ENCODE data around the gene CAMK2N2.

CAMK2N2 gene

DNA sequence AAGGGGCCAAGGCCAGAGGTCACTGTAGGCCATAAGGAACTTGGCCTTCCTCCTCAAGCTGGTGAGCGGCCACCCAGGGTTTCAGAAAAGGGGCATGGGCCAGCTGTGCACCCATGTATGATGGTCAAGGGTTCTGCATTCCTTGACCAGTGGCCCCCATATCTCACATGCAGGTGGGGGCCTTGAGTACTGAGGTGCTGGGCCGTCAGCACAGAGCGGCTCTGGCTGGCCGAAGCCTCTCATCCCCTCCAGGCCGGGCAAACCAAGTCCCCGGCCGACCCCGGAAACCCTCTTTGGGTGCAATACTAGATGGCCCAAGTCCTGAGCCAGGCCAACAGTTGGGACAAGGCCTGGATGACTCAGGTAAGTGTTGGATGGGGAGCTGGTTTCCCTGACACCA lies 22.1 kb downstream of the CAMK2N2 start:
- no peak for DNase-seq

DNA sequence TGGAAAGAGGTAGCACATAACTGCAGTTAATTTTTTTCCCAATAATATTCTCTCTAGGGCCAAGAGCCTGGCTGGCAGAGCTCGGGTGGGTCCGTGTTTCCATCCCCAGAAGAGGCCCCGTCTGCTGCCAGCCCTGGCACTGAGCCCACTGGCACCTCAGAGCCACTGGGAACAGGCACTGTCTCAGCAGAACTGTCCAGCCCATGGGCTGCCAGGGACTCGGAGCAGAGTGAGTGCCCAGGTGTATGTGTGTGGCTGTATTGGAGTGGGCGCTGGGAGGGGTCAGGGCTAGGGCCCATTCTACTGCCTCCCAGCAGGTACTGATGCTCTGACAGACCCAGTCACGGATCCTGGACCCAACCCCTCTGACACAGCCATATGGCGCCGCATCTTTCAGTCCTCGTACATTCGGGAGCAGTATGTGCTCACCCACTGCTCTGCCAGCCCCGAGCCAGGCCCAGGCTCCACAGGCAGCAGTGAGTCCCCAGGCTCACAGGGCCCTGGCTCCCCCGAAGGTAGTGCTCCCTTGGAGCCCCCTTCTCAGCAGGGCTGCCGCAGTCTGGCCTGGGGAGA lies 23.0 kb downstream of the CAMK2N2 start:
- DNase-seq: no peak

DNA sequence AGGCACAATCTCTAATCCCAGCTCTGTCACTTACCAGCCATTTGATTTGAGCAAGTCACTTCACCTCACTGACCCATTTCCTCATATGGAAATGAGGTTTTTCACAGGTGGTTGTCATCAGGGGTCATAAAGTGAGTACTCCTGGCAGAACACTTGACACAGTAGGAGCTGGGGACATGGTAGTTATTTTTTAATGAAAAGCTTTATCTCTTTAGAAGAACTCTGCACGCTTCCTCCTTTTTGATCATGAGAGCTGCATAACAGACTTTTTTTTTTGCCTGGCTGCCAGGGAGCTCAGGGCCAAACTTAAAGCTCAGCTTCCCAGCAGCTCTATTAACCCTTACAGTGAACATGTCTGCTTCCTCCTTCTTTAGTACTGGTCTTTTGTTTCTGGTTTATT lies 23.5 kb downstream of the CAMK2N2 start:
- DNase-seq: no peak

DNA sequence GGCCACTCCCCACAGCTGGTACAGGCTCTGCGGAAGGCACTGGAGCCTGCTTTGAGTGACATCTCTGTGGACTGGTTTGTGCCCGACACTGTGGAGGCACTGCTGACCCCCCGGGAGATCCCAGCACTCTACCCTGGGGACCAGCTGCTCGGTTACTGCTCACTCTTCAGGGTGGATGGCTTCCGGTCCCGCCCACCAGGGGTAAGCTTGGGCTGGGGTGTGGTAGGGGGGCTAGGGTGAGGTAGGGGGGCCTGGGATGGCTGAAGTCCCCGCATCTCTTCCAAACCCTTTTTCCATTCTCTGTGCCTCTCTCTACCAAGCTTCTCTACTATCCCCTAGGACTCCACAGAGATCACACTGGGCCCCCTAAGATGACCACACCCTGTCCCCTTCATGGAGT lies 24.1 kb downstream of the CAMK2N2 start:
- no peak for DNase-seq

DNA sequence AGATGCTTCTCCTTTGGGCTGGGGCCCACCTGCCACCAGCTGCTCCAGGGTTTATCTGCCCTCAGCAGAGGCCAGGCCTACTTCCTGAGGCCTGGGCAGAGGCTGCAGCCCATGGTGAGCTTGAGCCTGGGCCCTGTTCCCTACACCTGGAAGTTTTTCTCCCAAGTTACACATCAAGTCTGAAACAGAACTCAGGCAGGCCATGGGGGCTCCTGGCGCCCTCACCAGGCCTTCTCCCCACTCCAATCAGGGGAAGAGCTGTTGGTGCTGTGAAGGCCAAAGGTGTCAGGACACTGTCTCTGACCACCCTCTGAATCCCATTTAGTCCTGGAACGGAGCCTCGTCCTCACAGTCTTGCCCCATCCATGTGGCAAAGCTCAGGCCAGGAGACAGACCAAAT lies 24.7 kb downstream of the CAMK2N2 start:
- no peak for DNase-seq

DNA sequence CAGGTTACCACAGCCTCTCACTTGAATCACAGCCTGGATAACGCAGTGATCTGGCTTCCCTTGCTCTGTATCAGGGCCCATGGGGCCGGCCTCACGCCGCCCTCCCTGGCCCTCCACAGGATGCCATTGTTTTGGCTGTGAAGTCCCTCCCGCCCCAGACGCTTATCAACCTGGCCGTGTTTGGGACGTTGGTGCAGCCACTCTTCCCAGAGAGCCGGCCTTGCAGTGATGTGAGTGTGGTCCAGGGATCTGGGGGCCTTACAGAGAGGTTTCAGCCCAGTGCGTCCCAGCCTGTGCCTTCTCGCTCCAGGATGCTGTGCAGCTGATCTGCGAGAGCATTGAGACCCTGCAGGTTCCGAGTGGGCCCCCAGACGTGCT lies 25.3 kb downstream of the CAMK2N2 start:
- no peak for DNase-seq

DNA sequence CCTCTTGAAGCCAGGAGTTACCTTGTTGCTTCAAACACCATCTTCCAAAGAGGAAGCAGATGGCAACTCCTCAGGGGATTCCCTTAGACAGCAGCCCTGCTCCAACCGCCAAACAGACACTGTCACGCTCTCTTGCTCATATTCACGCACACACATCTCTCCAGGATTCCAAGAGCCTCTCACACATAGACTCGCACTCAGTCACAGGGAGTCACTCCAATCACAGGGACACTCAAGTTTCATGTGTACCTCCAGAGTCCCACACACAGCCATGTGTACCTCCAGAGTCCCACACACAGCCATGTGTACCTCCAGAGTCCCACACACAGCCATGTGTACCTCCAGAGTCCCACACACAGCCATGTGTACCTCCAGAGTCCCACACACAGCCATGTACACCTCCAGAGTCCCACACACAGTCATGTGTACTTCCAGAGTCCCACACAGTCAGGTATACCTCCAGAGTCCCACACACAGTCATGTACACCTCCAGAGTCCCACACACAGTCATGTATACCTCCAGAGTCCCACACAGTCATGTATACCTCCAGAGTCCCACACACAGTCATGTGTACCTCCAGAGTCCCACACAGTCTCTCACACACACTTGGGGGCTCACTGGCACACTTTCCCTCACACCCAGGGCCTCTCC lies 25.8 kb downstream of the CAMK2N2 start:
- DNase-seq: no peak

DNA sequence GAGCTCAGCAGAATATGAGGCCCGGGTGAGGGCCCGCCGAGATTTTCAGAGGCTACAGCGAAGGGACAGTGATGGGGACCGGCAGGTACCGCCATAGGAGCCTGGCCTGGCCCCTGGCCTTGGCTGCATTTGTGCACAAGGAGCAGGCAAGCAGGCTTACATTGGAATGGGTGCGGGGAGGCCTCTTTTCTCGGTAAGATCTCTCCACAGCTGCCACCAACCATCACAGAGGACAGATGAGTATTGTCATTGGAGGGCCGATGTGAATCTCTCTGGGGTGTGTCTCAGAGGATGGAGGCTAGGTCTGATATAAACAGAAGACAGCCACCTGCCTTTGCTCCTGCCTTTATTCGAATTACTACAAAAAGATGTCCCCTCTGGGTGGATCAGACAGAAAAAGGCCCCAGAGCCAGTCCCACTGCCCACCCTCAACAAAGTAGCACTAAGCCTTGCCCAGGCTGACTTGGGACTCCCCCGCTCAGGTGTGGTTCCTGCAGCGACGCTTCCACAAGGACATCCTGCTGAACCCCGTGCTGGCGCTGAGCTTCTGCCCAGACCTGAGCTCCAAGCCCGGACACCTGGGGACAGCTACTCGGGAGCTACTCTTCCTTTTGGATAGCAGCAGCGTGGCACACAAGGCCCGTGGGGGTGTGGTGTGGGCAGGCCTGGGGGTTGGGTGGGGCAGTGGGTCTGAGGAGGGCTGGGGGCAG lies 26.5 kb downstream of the CAMK2N2 start:
- no peak for DNase-seq

DNA sequence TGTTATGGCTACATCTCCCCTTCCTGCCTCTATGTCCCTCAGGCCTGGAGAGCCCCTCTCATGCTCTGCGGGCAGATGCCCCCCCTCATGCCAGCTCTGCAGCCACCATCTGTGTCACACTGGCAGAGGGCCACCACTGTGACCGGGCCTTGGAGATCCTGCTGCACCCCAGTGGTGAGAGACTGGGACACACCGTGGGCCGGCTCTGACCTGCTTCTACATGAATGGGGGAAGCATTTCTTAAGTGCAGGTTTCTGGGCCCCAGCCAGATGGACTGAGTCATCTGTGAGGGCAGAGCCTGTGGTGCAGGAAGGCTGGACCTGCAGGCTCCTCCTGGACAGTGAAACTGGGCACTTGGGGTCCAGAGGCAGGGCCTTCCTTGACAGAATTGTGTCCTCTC lies 27.1 kb downstream of the CAMK2N2 start:
- DNase-seq: peak; percentile 91

DNA sequence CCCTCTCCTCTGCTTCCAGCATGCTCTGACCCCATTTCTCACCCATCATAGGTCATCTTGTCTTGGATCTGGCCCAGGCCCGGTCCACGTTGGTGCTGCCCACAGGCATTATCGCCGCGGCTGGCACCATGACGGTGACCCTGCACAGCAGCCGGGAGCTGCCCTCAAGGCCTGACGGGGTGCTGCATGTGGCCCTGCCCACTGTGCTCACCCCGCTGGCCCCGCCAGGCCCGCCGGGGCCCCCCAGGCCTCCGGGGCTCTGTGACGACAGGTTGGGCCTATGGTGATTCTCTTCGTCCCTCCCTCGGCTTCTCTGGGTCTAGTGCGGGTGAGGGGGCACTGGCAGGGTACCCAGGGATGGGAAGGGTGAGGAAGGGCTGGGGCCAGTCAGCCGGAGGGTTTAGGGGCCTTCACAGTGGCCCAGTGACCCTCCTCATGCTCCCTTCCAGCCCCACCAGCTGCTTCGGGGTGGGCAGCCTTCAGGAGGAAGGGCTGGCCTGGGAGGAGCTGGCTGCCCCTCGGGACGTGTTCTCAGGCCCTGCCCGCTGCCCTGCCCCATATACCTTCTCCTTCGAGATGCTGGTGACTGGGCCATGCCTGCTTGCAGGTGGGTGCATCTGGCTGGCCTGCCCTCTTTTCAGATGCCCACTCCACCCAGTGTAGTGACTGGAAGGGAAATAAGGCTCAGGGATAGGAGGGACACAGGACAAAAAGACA lies 28.1 kb downstream of the CAMK2N2 start:
- no peak for DNase-seq

DNA sequence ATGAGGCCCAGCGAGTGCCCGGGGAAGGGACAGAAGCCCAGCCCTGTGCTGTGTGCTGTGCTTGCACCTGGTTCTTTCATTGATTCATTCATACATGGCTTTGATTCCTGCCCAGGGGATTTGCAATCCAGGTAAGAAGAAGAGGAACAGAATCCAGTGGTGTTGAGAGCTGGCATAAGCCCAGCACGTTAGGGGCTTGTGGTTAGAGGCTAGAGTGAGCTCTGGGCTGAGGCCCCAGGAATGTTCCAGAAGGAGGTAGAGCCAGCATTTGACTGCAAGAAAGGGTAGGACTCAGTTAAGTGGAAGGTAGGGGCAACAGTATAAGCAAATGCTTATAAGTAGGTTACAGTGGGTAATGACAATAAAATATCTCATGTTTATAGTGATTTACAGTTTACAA lies 29.7 kb downstream of the CAMK2N2 start:
- no peak for DNase-seq

DNA sequence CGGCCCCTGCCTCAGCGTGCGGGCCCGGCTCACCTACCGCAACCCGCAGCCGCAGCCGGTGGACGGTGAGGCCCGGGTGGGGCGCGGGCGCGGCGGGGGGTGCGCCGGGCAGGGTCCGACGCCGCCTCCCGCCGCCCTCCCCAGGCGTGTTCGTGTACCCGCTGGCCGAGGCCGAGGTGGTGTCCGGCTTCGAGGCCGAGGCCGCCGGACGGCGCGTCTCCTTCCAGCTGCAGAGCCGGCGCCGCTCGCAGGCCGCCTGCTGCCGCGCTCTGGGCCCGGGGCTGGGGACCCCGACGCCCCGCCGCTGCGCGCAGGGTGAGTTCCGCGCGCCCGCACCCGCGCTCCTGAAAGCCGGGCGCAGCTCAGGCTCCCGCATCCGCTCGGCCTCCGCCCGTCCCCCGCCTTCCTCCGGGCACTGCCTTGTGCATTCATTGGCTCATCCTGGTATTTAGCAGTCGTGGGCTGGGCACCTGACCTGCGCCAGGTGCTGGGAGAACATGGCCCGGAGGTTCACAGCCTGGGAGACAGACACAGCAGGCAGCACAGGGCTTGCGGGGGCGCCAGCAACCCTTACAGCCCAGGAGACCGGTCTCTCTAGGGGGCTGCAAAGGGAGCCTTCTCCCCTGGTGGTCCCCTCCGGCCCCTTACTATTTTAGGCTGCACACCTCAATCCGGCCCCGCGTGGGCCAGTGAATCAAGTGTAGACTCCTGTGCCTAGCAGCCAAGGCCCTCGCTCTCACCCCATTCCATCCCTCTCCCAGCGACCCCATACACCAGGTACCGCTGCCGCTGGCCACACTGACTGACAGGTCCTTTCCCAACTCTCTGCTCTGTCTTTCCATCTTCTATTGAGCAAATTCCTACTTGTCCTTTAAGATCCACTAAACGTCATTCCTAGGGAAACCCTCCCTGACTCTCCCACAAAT lies 30.5 kb downstream of the CAMK2N2 start:
- no peak for DNase-seq

DNA sequence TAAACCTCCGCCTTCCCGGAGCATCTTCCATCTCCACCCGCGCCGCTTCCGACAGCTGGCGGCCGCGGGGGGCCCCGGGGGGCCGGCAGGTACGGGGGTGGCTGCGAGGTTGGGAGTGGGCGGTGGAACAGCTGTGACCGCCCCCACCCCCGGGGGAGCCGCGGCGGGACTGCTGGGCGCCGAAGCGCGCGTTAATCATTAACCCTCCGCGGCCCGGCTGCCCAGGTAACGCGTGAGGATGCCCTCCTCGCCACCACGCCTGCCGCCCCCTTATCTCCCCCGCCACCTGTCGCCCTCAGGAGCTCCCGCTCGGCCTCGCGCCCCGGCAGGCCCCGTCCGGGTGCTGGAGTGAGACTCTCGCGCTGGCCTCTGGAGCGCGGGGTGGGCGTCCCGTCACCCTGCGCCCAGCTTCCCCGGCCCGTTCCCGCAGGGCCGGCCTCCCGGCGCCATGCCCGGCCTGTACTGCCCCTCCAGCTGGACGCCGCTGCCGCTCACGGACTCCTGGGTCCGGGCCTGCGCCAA lies 31.2 kb downstream of the CAMK2N2 start:
- DNase-seq: no peak

DNA sequence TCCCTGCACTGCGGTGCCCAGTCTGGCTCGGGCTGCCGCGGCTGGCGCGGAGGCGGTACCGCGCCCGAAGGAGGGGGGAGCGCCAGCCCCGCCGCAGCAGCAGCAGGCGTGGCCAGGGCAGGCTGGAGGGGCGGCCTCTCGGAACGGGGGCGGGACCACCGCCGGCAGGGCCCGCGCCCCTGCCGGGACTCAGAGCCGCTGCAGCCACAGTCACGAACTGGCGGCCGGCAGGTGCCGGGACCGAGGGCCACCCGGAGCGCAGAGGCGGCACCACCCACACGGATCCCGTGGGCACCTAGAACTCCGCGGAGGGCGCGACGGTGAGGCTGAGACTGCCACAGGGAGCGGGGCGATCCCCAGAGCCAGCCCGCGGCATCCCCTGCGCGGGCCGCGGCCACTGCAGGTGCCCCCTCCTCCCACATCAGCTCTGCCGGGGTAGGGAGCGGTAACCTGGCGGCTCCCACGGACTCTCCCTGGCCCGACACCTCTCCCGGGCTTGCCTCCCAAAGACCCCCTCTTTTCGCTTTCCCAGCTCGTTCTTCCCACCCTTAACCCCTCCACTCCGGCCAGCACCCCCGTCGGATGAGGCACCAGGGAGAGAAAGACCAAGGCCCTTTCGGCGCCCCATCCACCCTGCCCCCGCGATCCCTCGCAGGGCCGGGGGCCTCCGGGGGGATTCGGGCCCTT lies 31.8 kb downstream of the CAMK2N2 start, which contains the start of gene VWA5B2:
Gene VWA5B2, plus strand, starts transcription at position 192 of the 687 bp plus-strand sequence. CDS start 944 bp downstream, outside the sequence.
- peak; percentile 58 for DNase-seq

DNA sequence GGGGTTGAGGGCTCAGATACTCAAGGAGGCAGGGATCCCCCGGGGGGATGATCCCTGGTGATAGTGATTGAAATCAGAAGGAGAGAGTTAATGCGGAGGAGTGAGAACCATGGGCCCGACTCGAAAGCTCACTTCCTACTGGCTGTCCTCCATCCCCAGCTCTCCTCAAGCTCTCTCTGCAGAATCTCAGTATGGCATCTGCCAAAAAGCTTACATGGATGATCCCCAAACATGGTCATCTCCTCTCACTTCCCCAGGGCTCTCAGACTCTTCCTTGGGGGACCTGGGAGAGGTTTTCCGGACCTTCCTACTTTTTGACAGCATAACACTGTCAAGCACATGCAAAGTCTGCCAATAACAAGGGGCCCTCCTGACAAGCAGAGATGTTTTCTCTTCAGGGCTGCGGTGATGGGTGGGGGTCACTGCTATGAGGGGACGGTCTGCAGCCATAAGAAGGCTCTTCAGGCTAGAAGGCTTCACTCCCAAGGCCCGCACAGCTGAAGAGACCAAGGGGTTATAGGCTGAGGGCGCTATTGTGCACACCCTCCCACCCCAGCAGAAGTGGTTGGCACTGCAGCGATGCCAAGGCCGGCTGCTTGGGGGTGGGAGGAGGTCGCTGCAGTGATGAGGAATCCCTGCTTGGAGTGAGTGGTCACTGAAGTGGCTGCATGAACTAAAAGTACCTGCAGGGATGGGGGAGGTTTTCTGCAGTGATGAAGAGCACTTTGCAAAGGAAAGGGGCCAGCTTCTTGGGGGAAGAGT lies 32.8 kb downstream of the CAMK2N2 start:
- DNase-seq: no peak

DNA sequence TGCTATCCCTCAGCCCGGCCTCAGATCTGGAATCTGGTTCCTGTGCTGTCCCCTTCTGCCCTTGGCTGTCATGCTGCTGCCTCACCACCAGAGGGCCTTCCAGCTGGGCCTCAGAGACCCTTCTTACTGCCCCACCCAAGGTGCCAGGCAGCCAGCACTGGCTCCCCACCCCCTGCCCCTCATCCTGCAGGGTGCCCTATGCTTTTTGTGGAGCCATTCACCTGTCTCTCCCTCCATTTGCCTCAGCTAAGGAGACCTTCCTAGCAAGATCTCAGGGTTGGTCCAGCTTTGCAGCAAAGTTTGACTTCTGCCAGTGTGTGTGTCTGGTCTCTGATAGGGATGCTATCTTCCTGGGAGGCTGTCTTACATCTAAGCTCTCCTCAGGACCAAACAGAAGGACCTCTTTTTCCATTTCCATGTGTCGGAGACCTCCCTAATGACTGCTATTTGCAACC lies 33.8 kb downstream of the CAMK2N2 start:
- no peak for DNase-seq

DNA sequence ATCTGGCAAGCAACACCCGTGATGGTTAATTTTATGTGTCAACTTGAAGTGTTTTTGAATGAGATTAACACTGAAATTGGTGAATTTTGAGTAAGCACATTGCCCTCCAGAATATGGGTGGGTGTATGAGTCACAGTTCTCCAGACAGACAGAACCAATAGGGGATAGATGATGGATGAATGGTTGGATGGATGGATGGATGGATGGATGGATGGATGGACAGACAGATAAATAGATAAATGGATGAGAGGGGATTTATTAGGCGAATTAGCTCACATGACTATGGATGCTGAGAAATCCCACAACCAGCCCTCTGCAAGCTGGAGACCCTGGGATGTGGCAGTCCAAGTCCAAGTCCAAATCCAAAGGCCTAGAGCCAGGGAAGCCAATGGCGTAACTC lies 37.4 kb downstream of the CAMK2N2 start:
- DNase-seq: no peak

DNA sequence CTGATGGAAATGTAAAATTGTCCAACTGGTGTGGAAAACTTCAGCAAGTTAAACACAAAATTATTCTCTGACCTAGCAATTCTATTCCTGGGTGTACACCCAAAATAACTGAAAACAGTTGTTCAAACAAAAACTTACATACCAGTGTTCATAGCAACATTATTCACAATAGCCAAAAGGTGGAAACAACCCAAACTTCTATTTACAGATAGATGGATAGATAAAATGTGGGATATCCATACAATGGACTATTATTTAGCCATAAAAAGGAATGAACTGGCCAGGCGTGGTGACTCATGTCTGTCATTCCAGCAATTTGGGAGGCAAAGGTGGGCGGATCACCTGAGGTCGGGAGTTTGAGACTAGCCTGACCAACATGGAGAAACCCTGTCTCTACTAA lies 38.8 kb downstream of the CAMK2N2 start:
- DNase-seq: no peak

DNA sequence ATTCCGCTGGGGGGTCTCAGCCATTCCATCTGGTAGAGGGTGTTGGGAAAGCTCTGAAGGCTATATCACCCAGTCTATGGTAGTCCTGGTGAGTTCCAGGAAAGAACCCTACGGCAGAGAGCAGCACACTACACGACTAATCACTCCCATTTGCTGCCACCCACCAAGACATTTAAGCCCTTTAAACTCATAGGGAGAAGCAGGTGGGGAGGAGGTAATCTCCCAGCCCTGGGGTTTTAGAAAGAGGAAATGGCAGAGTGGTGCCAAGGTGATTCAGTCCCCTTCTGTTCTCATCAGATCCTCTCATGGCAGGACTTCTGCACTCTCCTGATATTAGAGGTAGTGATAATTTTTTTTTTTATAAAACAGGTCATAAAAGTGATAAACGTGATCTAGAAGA lies 42.5 kb downstream of the CAMK2N2 start:
- no peak for DNase-seq

DNA sequence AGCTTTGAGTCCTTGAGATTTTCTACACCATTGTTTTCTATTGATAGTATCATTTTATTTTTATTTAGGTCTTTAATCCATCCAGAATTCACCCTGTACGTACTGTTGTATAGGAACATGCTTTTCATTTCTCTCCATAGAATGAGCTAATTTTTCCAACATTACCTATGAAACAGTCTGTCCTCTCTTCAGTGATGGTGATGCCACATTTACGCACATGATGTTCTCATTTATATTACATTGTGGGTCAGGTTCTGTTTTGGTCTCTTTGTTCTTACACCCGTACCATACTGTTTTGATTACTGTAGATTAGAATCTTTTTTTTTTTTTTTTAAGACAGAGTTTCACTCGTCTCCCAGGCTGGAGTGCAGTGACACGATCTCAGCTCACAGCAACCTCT lies 49.6 kb downstream of the CAMK2N2 start:
- no peak for DNase-seq

DNA sequence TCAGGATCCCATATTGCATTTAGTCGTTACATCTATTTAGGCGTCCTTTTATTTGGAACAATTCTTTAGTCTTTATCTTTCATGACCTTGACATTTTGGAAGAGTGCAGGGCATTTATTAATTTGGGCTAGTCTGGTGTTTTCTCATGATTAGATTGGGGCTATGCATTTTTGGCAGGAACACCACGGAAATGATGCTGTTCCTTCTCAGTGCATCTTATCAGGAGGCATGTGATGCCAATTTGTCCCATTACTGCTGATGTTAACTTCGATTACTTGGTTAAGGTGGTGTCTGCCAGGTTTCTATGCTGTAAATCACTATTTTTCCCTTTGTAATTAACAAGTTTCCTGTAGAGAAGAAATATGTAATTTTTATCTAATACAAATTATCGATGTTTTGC lies 50.1 kb downstream of the CAMK2N2 start:
- no peak for DNase-seq
